Endothelial cell of umbilical vein (primary cell): ENCODE data around the gene UTS2. TPM values are rescaled to one million over a fixed set of nuclear protein-coding genes. Genes with fewer than 3 reads are reported as not detected.

ENCODE experiments used
- BruUV-seq: library from RNA; stranded (reverse); fragments of 400-500 nt; replicated peaks from 2 replicates; lab custom pipeline; 2021; lab: Mats Ljungman, UMichigan
- CTCF ChIA-PET: fragments of 300-600, 350-600 bp; sonication (Branson Sonifier 250); formaldehyde crosslinking; loops from one replicate; lab custom pipeline; 2021; ENCODE audit warnings: antibody characterized with exemption, inconsistent platforms; lab: Charles Lee
- POLR2A ChIA-PET: fragments of 300-600, 350-600 bp; sonication (Branson Sonifier 250); formaldehyde crosslinking; loops from one replicate; lab custom pipeline; 2021; ENCODE audit warnings: antibody characterized with exemption, inconsistent platforms; lab: Charles Lee
- DNase-seq: peaks from one replicate; pipeline ENCODE4 v3.0.0-alpha.2; 2011; ENCODE audit warnings: low read depth, low spot score
- FAIRE-seq: peaks from 2 replicates; lab custom pipeline; 2011; peaks lifted over from hg19 to GRCh38; lab: Jason Lieb, UNC
- H2AFZ ChIP-seq: 2 replicates; pipeline ENCODE4 v1.6.0; 2012; ENCODE audit warnings: low read depth, low read length, control low read depth, inconsistent platforms
- H3K27ac ChIP-seq: 2 replicates; pipeline ENCODE4 v1.5.1; 2011; ENCODE audit warnings: low read depth, mild to moderate bottlenecking, control low read depth, low read length, moderate library complexity; ENCODE audit not compliant: insufficient read depth
- H3K27me3 ChIP-seq, 2 experiments: 2 replicates each; pipeline versions ENCODE4 v1.6.0 to v1.6.1; 2011; ENCODE audit warnings: low read length in 2 of 2, mixed read lengths in 1 of 2; ENCODE audit not compliant: control insufficient read depth in 2 of 2, insufficient read depth in 2 of 2
- H3K36me3 ChIP-seq, 2 experiments: 2 replicates in 1 of 2; 3 replicates in 1 of 2; pipeline ENCODE4 v1.5.1; 2011; ENCODE audit warnings: low read length in 2 of 2, mild to moderate bottlenecking in 1 of 2, moderate library complexity in 1 of 2; ENCODE audit not compliant: control insufficient read depth in 2 of 2, insufficient read depth in 2 of 2; ENCODE audit errors: extremely low read depth in 1 of 2
- H3K4me1 ChIP-seq: 3 replicates; pipeline ENCODE4 v1.5.1; 2011; ENCODE audit warnings: mild to moderate bottlenecking, low read length; ENCODE audit not compliant: control insufficient read depth, insufficient read depth; ENCODE audit errors: extremely low read depth
- H3K4me2 ChIP-seq: 2 replicates; pipeline ENCODE4 v1.6.1; 2011; ENCODE audit warnings: low read length, control low read depth, mixed read lengths; ENCODE audit not compliant: insufficient read depth
- H3K4me3 ChIP-seq, 3 experiments: fragments of 200-600 bp in 1 of 3; sonication (generic), shearing (Covaris generic) in 1 of 3; replicated peaks in 1 of 3; 2 replicates each; pipeline ENCODE4 v1.5.1; 2011 to 2016; ENCODE audit warnings: control low read depth in 3 of 3, low read length in 3 of 3, mild to moderate bottlenecking in 2 of 3, inconsistent platforms in 1 of 3, low read depth in 1 of 3, moderate library complexity in 1 of 3; ENCODE audit not compliant: insufficient read depth in 1 of 3
- H3K79me2 ChIP-seq: 2 replicates; pipeline ENCODE4 v1.6.0; 2012; ENCODE audit warnings: low read length, inconsistent platforms; ENCODE audit not compliant: control insufficient read depth, insufficient read depth
- H3K9ac ChIP-seq: replicated peaks from 2 replicates; pipeline ENCODE3; 2011; ENCODE audit warnings: low read length, control low read depth; ENCODE audit not compliant: insufficient read depth; ENCODE audit errors: extremely low read depth
- H3K9me1 ChIP-seq: replicated peaks from 3 replicates; pipeline ENCODE4 v1.6.0; 2011; ENCODE audit warnings: mild to moderate bottlenecking, low read length; ENCODE audit not compliant: control insufficient read depth, insufficient read depth; ENCODE audit errors: extremely low read depth
- H3K9me3 ChIP-seq: replicated peaks from 2 replicates; pipeline ENCODE4 v1.5.1; 2012; ENCODE audit warnings: low read length, inconsistent platforms; ENCODE audit not compliant: control insufficient read depth, insufficient read depth
- H4K20me1 ChIP-seq: replicated peaks from 2 replicates; pipeline ENCODE3; 2011; ENCODE audit warnings: mild to moderate bottlenecking, low read length; ENCODE audit not compliant: control insufficient read depth, insufficient read depth; ENCODE audit errors: extremely low read depth
- EZH2 ChIP-seq: IDR thresholded peaks from 2 replicates; pipeline ENCODE4 v1.6.1; 2012; ENCODE audit warnings: borderline replicate concordance, low read depth, mild to moderate bottlenecking, moderate library complexity, low read length, inconsistent platforms; ENCODE audit not compliant: severe bottlenecking
- FOS ChIP-seq: IDR thresholded peaks from 2 replicates; pipeline ENCODE4 v1.6.1; 2011; ENCODE audit warnings: mild to moderate bottlenecking, low read length, moderate library complexity, borderline replicate concordance; ENCODE audit not compliant: insufficient read depth
- GATA2 ChIP-seq: IDR thresholded peaks from 2 replicates; pipeline ENCODE4 v1.7.0; 2011; ENCODE audit warnings: low read depth, mild to moderate bottlenecking, moderate library complexity, mixed read lengths, low read length; ENCODE audit not compliant: insufficient read length, insufficient read depth
- JUN ChIP-seq: IDR thresholded peaks from 2 replicates; pipeline ENCODE4 v1.6.1; 2011; ENCODE audit warnings: borderline replicate concordance, low read depth; ENCODE audit not compliant: insufficient read length, insufficient read depth
- MYC ChIP-seq: IDR thresholded peaks from one replicate; pipeline ENCODE4 v1.6.1; 2011; ENCODE audit warnings: mild to moderate bottlenecking, low read depth, low read length
- POLR2A ChIP-seq: IDR thresholded peaks from 2 replicates; pipeline ENCODE4 v1.6.1; 2012; ENCODE audit warnings: low read depth, mild to moderate bottlenecking, control low read depth, low read length
- POLR2AphosphoS5 ChIP-seq: IDR thresholded peaks from 2 replicates; pipeline ENCODE4 v1.6.1; 2012; ENCODE audit warnings: low read depth, mild to moderate bottlenecking, control low read depth, low read length, moderate library complexity; ENCODE audit not compliant: insufficient read depth
- dilution Hi-C: fragments of 300-500 bp; cut with MboI; formaldehyde crosslinking; loops from one replicate; pipeline ENCODE4 v1.15.0; 2019; ENCODE audit warnings: low sequenced_read_pairs; ENCODE audit not compliant: extremely low pct_ligation_motif_present
- intact Hi-C: fragments of 100-400 bp; cut with micrococcal nuclease; formaldehyde crosslinking; loops from one replicate; pipeline ENCODE4 v1.10.0; 2022
- polyA plus RNA-seq, 4 experiments: library from polyadenylated mRNA; depleted of rRNA in 3 of 4; stranded (reverse) in 3 of 4; unstranded in 1 of 4; fragments of >200 nt; gene quantifications; 2 replicates each; pipeline versions ENCODE4 v1.2.1 to v1.2.3, GENCODE V29; 2011 to 2012; ENCODE audit warnings: missing spikeins in 1 of 4
- total RNA-seq: library from RNA; stranded (reverse); gene quantifications from 2 replicates; pipeline ENCODE4 v1.2.3, GENCODE V29; 2021
- TF ChIP-seq, protein P1 (sequence below), 2 donors: IDR thresholded peaks; 1 replicate in 1 of 2; 2 replicates in 1 of 2; pipeline ENCODE4 v1.5.1; 2011; ENCODE audit warnings: low read length in 2 of 2, mild to moderate bottlenecking in 2 of 2, moderate library complexity in 2 of 2, control low read depth in 1 of 2, inconsistent platforms in 1 of 2, low read depth in 1 of 2; ENCODE audit not compliant: insufficient read depth in 1 of 2; ENCODE audit errors: extremely low read depth in 1 of 2
- TF ChIP-seq, protein P2 (sequence below): IDR thresholded peaks from 2 replicates; pipeline ENCODE4 v1.6.1; 2011; ENCODE audit not compliant: insufficient read depth, insufficient read length

The UTS2 gene
- total and polyA plus RNA-seq, 2 donors (not counting 3 experiments of a cell fraction or from before 2014, with no cell fraction given), result not detected

DNA sequence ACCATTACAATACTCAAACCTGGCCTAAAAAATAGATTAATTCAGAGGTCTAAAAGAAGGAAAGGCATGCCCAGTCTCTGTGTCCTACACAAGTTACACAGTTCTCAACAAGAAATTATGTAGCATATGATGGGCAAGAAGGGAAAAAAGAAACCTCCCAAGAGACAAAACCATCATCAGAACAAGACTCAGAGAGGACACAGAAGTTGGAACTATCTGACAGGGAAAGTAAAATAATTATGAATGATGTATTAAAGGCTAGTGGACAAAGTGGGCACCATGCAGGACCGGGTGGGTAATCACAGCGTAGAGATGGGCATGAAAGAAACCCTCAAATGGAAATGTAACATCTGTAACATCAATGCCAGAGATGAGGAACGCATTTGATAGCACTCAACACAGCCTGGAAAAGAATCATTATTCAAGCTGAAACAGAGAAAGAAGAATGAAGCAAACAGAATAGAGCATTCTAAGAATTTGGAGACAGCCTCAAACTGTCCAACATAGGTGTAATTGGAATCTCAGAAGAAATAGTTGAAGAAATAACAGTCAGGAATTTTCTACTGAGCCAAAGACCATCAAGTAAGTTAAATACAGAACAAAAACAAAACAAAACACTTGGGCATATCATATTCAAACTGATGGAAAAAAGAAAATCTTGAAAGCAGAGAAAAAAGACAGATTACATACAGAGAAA, 39.0 kb downstream of the UTS2 start:
- dilution Hi-C loops, result no loop called here
- Histone ChIP-seq H3K27ac (no peak overlapping the region), H4K20me1 (no peaks in the 10 kb centered on the region), H3K4me3 (no peak overlapping the region), H3K9me3 (no peaks in the 10 kb centered on the region), H2AFZ (no peak overlapping the region), H3K36me3 (no peaks in the 10 kb centered on the region), H3K79me2 (no peaks in the 10 kb centered on the region), H3K27me3 (no peaks in the 10 kb centered on the region), H3K9me1 (no peaks in the 10 kb centered on the region), H3K4me2 (no peak overlapping the region), H3K4me1 (no peaks in the 10 kb centered on the region), H3K9ac (no peak overlapping the region)
- DNase-seq (no peak), FAIRE-seq (peak; percentile 33)
- BruUV-seq, result no TSS peak
- ChIA-PET CTCF (no interaction called here), POLR2A (no interaction called here)
- TF ChIP-seq MYC (no peak), JUN (no peak), POLR2AphosphoS5 (no peak), EZH2 (no peak), GATA2 (no peak), POLR2A (no peak), FOS (no peak)
- TF ChIP-seq, protein P1, sequence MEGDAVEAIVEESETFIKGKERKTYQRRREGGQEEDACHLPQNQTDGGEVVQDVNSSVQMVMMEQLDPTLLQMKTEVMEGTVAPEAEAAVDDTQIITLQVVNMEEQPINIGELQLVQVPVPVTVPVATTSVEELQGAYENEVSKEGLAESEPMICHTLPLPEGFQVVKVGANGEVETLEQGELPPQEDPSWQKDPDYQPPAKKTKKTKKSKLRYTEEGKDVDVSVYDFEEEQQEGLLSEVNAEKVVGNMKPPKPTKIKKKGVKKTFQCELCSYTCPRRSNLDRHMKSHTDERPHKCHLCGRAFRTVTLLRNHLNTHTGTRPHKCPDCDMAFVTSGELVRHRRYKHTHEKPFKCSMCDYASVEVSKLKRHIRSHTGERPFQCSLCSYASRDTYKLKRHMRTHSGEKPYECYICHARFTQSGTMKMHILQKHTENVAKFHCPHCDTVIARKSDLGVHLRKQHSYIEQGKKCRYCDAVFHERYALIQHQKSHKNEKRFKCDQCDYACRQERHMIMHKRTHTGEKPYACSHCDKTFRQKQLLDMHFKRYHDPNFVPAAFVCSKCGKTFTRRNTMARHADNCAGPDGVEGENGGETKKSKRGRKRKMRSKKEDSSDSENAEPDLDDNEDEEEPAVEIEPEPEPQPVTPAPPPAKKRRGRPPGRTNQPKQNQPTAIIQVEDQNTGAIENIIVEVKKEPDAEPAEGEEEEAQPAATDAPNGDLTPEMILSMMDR (IDR thresholded peaks at IDR 0.05; ENCODE audit: extremely low read depth in 1 of 2, insufficient read depth in 1 of 2, low read depth in 1 of 2, low read length in 2 of 2), result no peak
- TF ChIP-seq, protein P2, sequence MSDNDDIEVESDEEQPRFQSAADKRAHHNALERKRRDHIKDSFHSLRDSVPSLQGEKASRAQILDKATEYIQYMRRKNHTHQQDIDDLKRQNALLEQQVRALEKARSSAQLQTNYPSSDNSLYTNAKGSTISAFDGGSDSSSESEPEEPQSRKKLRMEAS, result no peak
- intact Hi-C loops, result no loop called here
